Thyroid gland (tissue), 4 donors: ENCODE results near the gene QDPR. TPM values are rescaled to one million over a fixed set of nuclear protein-coding genes. Genes with fewer than 3 reads are reported as not detected.
"Not testable (repeated sequence)": the region's sequence is repeated elsewhere in the genome, so short reads cannot be mapped to it uniquely, and the experiment has no call there.

ENCODE experiments used
- DNase-seq, 2 donors: peaks; one replicate each; pipeline ENCODE4 v3.0.0-alpha.2; 2019
- H3K27ac ChIP-seq, 3 donors: fragments of 200-600 bp; sonication (generic); 1 replicate in 2 of 3; 2 replicates in 1 of 3; pipeline ENCODE4 v1.5.1; 2016 to 2019; ENCODE audit warnings: mild to moderate bottlenecking in 1 of 3, moderate library complexity in 1 of 3
- H3K27me3 ChIP-seq: fragments of 200-600 bp; sonication (generic); one replicate; pipeline ENCODE4 v1.5.1; 2019
- H3K36me3 ChIP-seq, 2 donors: fragments of 200-600 bp; sonication (generic); one replicate each; pipeline ENCODE4 v1.5.1; 2016 to 2019
- H3K4me1 ChIP-seq, 2 donors: fragments of 200-600 bp; sonication (generic); one replicate each; pipeline ENCODE4 v1.5.1; 2017 to 2019
- H3K4me3 ChIP-seq, 3 donors: fragments of 200-600 bp; sonication (generic); replicated peaks in 1 of 3; 1 replicate in 2 of 3; 2 replicates in 1 of 3; pipeline ENCODE4 v1.5.1; 2016; ENCODE audit warnings: mild to moderate bottlenecking in 1 of 3
- H3K9me3 ChIP-seq: fragments of 200-600 bp; sonication (generic); one replicate; pipeline ENCODE4 v1.5.1; 2017
- CTCF ChIP-seq, 6 experiments: fragments of 200-600 bp in 3 of 6; fragments of 450-650 bp in 3 of 6; sonication (generic) in 3 of 6; IDR thresholded peaks; one replicate each; pipeline ENCODE4 v1.5.1; 2016 to 2019; ENCODE audit warnings: antibody characterized with exemption in 6 of 6, mild to moderate bottlenecking in 2 of 6, inconsistent platforms in 1 of 6, moderate library complexity in 1 of 6
- POLR2A ChIP-seq, 2 donors: fragments of 450-650 bp; IDR thresholded peaks; one replicate each; pipeline ENCODE4 v1.6.1; 2017; ENCODE audit warnings: antibody characterized with exemption in 2 of 2, mild to moderate bottlenecking in 2 of 2, moderate library complexity in 1 of 2
- WGBS, 2 donors: methylation state at CpG; one replicate each; pipeline ENCODE4 v1.1.5; 2017; 5-methylcytosine and 5-hydroxymethylcytosine counted together
- intact Hi-C: fragments of 100-400 bp; cut with DNase I; formaldehyde crosslinking; loops from one replicate; pipeline ENCODE4 v1.15.1; 2023
- total RNA-seq, 4 donors: library from RNA; depleted of rRNA; stranded (reverse); fragments of >200 nt; gene quantifications; one replicate each; pipeline ENCODE4 v1.2.3, GENCODE V29; 2016

Gene QDPR
- total RNA-seq, 4 donors from 2014 or later, result 4.0 to 14.7 (median 9.6) TPM

- no peak overlapping the region for H3K4me3 ChIP-seq
- no peaks in the 10 kb centered on the region for H3K27me3 ChIP-seq
- no peak for DNase-seq
- TF ChIP-seq POLR2A (IDR thresholded peaks at IDR 0.05) (no peak), CTCF (IDR thresholded peaks at IDR 0.05) (no peak)
- H3K4me1 ChIP-seq, result peaks cover 0 to under 1% of the 10 kb centered on the region in 2 donors
- H3K36me3 ChIP-seq, result no peaks in the 10 kb centered on the region
- no peaks in the 10 kb centered on the region for H3K9me3 ChIP-seq
- intact Hi-C loops, result loop anchor here (5.0 kb wide), 1 partner anchor 101 kb away; no protein-coding TSS in a partner anchor
- WGBS, 2 donors, result 77 to 78% methylated on average over 3 of the region's 3 CpGs
- H3K27ac ChIP-seq, result no peak overlapping the region
Measured at GRCh38 chr4:17448689-17449088, 63.2 kb downstream of the QDPR start.

- H3K4me1 ChIP-seq, result no peaks in the 10 kb centered on the region
- no peaks in the 10 kb centered on the region for H3K9me3 ChIP-seq
- H3K27ac ChIP-seq, result no peak overlapping the region
- intact Hi-C loops, result loop anchor here (5.0 kb wide), 1 partner anchor 100 kb away; no protein-coding TSS in a partner anchor
- no peak overlapping the region for H3K4me3 ChIP-seq
- peak; percentile 47 to 58 for DNase-seq
- H3K36me3 ChIP-seq, result no peaks in the 10 kb centered on the region
- H3K27me3 ChIP-seq, result no peaks in the 10 kb centered on the region
- peak; percentile 30 to 86 (median 66) for TF ChIP-seq CTCF (IDR thresholded peaks at IDR 0.05)
- no peak for TF ChIP-seq POLR2A (IDR thresholded peaks at IDR 0.05)
Measured at GRCh38 chr4:17447675-17448298, 64.1 kb downstream of the QDPR start.

GRCh38 chr4:17447056-17447455 lies 64.8 kb downstream of the QDPR start:
- H3K36me3 ChIP-seq, result no peaks in the 10 kb centered on the region
- H3K27me3 ChIP-seq, result no peaks in the 10 kb centered on the region
- no peak overlapping the region for H3K4me3 ChIP-seq
- DNase-seq, result no peak
- H3K27ac ChIP-seq, result no peak overlapping the region
- TF ChIP-seq CTCF (IDR thresholded peaks at IDR 0.05) (no peak), POLR2A (IDR thresholded peaks at IDR 0.05) (no peak)
- no peaks in the 10 kb centered on the region for H3K4me1 ChIP-seq
- intact Hi-C loops, result loop anchor here (5.0 kb wide), 1 partner anchor 100 kb away; no protein-coding TSS in a partner anchor
- 73 to 81% methylated on average over 5 of the region's 5 CpGs for WGBS, 2 donors
- no peaks in the 10 kb centered on the region for H3K9me3 ChIP-seq

- H3K4me1 ChIP-seq, DNase-seq, H3K27me3 ChIP-seq, H3K4me3 ChIP-seq, intact Hi-C loops, H3K36me3 ChIP-seq, H3K9me3 ChIP-seq, H3K27ac ChIP-seq: not testable (repeated sequence)
- 75 to 91% methylated on average over 1 of the region's 1 CpG for WGBS, 2 donors
Measured at GRCh38 chr4:17442477-17442876, 69.4 kb downstream of the QDPR start.

GRCh38 chr4:17437396-17437795 lies 74.5 kb downstream of the QDPR start:
- no peaks in the 10 kb centered on the region for H3K36me3 ChIP-seq
- 76 to 85% methylated on average over 11 of the region's 11 CpGs for whole genome bisulfite sequencing, 2 donors
- intact Hi-C loops, result no loop called here
- H3K27me3 ChIP-seq, result no peaks in the 10 kb centered on the region
- H3K4me3 ChIP-seq, result no peak overlapping the region
- TF ChIP-seq CTCF (IDR thresholded peaks at IDR 0.05) (no peak), POLR2A (IDR thresholded peaks at IDR 0.05) (no peak)
- DNase-seq, result no peak
- H3K27ac ChIP-seq, result no peak overlapping the region
- no peaks in the 10 kb centered on the region for H3K4me1 ChIP-seq
- H3K9me3 ChIP-seq, result no peaks in the 10 kb centered on the region
